ENCODE measurements around the gene DUSP28. TPM values are rescaled to one million over a fixed set of nuclear protein-coding genes. Genes with fewer than 3 reads are reported as not detected.
A peak's percentile ranks its signal among the peaks of the same experiment; 100 is the strongest.

DUSP28 gene
- total and polyA plus RNA-seq, 2 of the 13 experiments (the other 11 are each of a cell fraction or from before 2014, with no cell fraction given), result 5.2 to 8.6 TPM

GRCh38 chr2:240586919-240587800 lies 27.0 kb downstream of the DUSP28 start (continued):
- TF ChIP-seq RBAK (CRISPR knock-in tag; IDR thresholded peaks at IDR 0.05), result 0 out of 2 replicates have a peak, but pooled peaks have one; percentile 18
- TF ChIP-seq SIX4 (CRISPR knock-in tag; IDR thresholded peaks at IDR 0.05), result no peak
- no peak for TF ChIP-seq CENPT (CRISPR knock-in tag; IDR thresholded peaks at IDR 0.05; ENCODE audit: low read depth)
- 0 out of 2 replicates have a peak, but pooled peaks have one; percentile 33 for TF ChIP-seq ZNF772 (CRISPR knock-in tag; IDR thresholded peaks at IDR 0.05)
- TF ChIP-seq ZNF746 (CRISPR knock-in tag; IDR thresholded peaks at IDR 0.05), result 0 out of 2 replicates have a peak, but pooled peaks have one; percentile 24
- TF ChIP-seq SUZ12 (IDR thresholded peaks at IDR 0.05; ENCODE audit: low read depth, low read length), result no peak
- TF ChIP-seq ZNF883 (CRISPR knock-in tag; IDR thresholded peaks at IDR 0.05; ENCODE audit: not compliant biosample characterization), result peak; percentile 53
- TF ChIP-seq MTF1 (CRISPR knock-in tag; IDR thresholded peaks at IDR 0.05), result no peak
- TF ChIP-seq ZNF770 (CRISPR knock-in tag; IDR thresholded peaks at IDR 0.05), result peak; percentile 43; the same call in 1 of the 2 replicates
- peak; percentile 75; the same call in 1 of the 2 replicates for TF ChIP-seq ZNF34 (CRISPR knock-in tag; IDR thresholded peaks at IDR 0.05; ENCODE audit: borderline replicate concordance)
- TF ChIP-seq ATF1 (CRISPR knock-in tag; IDR thresholded peaks at IDR 0.05), result no peak
- TF ChIP-seq, protein P1, sequence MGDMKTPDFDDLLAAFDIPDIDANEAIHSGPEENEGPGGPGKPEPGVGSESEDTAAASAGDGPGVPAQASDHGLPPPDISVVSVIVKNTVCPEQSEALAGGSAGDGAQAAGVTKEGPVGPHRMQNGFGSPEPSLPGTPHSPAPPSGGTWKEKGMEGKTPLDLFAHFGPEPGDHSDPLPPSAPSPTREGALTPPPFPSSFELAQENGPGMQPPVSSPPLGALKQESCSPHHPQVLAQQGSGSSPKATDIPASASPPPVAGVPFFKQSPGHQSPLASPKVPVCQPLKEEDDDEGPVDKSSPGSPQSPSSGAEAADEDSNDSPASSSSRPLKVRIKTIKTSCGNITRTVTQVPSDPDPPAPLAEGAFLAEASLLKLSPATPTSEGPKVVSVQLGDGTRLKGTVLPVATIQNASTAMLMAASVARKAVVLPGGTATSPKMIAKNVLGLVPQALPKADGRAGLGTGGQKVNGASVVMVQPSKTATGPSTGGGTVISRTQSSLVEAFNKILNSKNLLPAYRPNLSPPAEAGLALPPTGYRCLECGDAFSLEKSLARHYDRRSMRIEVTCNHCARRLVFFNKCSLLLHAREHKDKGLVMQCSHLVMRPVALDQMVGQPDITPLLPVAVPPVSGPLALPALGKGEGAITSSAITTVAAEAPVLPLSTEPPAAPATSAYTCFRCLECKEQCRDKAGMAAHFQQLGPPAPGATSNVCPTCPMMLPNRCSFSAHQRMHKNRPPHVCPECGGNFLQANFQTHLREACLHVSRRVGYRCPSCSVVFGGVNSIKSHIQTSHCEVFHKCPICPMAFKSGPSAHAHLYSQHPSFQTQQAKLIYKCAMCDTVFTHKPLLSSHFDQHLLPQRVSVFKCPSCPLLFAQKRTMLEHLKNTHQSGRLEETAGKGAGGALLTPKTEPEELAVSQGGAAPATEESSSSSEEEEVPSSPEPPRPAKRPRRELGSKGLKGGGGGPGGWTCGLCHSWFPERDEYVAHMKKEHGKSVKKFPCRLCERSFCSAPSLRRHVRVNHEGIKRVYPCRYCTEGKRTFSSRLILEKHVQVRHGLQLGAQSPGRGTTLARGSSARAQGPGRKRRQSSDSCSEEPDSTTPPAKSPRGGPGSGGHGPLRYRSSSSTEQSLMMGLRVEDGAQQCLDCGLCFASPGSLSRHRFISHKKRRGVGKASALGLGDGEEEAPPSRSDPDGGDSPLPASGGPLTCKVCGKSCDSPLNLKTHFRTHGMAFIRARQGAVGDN (CRISPR knock-in tag; IDR thresholded peaks at IDR 0.05), result peak; percentile 76; the same call in 1 of the 2 replicates
- TF ChIP-seq EP300 (IDR thresholded peaks at IDR 0.05; ENCODE audit: low read depth in 2 of 2, low read length in 2 of 2), result no peak
- TF ChIP-seq EP300 (CRISPR knock-in tag; IDR thresholded peaks at IDR 0.05; ENCODE audit: borderline replicate concordance), result no peak
- TF ChIP-seq ZIK1 (CRISPR knock-in tag; IDR thresholded peaks at IDR 0.05; ENCODE audit: borderline replicate concordance, low read depth), result no peak
- no peak for TF ChIP-seq ATF7 (IDR thresholded peaks at IDR 0.05)
- peak; percentile 49; the same call in 1 of the 2 replicates for TF ChIP-seq ATF7 (CRISPR knock-in tag; IDR thresholded peaks at IDR 0.05)
- TF ChIP-seq ZNF253 (CRISPR knock-in tag; IDR thresholded peaks at IDR 0.05; ENCODE audit: borderline replicate concordance), result no peak
- TF ChIP-seq ETS1 (CRISPR knock-in tag; IDR thresholded peaks at IDR 0.05), result no peak
- TF ChIP-seq ZNF543 (CRISPR knock-in tag; IDR thresholded peaks at IDR 0.05), result 0 out of 2 replicates have a peak, but pooled peaks have one; percentile 58
- no peak for TF ChIP-seq NCOR1 (IDR thresholded peaks at IDR 0.05; ENCODE audit: borderline replicate concordance, low read length)
- TF ChIP-seq CBX2 (IDR thresholded peaks at IDR 0.05; ENCODE audit: low read depth, low read length), result no peak
- no peak for TF ChIP-seq CBX2 (CRISPR knock-in tag; IDR thresholded peaks at IDR 0.05; ENCODE audit: low read depth)
